ENCODE results near the gene NEURL1B. TPM values are rescaled to one million over a fixed set of nuclear protein-coding genes. Genes with fewer than 3 reads are reported as not detected.

NEURL1B gene
- total RNA-seq, 4 donors from 2014 or later, result 10.3 to 86.5 (median 17.8) TPM

DNA sequence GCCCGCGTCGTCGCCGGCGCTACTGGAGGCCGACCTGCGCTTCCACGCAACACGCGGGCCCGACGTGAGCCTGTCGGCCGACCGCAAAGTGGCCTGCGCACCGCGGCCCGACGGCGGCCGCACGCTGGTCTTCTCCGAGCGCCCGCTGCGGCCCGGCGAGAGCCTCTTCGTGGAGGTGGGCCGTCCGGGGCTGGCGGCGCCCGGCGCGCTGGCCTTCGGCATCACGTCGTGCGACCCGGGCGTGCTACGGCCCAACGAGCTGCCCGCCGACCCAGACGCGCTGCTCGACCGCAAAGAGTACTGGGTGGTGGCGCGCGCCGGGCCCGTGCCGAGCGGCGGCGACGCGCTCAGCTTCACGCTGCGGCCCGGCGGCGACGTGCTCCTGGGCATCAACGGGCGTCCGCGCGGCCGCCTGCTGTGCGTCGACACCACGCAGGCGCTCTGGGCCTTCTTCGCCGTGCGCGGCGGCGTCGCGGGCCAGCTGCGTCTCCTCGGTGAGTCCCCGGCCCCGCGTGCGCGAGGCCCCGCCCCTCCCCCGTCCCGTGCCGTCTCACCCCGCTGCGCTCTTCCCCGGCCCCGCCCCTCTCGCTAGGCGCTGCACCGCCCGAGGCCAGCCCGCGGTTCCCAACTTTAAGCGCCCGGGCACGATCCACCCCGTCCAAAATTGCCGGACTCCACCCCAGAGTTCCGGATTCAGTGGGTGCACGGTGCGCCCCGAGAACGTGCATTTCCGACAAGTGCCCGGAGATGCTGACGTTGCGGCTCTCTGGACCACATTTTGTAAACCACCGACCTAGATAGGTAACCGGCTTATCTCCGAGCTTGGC is 42.8 kb downstream of the NEURL1B start:
- ATAC-seq (ENCODE audit: low FRiP score), result no peak
- DNase-seq (ENCODE audit: low spot score), result no peak
- TF ChIP-seq, protein P1, sequence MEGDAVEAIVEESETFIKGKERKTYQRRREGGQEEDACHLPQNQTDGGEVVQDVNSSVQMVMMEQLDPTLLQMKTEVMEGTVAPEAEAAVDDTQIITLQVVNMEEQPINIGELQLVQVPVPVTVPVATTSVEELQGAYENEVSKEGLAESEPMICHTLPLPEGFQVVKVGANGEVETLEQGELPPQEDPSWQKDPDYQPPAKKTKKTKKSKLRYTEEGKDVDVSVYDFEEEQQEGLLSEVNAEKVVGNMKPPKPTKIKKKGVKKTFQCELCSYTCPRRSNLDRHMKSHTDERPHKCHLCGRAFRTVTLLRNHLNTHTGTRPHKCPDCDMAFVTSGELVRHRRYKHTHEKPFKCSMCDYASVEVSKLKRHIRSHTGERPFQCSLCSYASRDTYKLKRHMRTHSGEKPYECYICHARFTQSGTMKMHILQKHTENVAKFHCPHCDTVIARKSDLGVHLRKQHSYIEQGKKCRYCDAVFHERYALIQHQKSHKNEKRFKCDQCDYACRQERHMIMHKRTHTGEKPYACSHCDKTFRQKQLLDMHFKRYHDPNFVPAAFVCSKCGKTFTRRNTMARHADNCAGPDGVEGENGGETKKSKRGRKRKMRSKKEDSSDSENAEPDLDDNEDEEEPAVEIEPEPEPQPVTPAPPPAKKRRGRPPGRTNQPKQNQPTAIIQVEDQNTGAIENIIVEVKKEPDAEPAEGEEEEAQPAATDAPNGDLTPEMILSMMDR (IDR thresholded peaks at IDR 0.05), result no peak

DNA sequence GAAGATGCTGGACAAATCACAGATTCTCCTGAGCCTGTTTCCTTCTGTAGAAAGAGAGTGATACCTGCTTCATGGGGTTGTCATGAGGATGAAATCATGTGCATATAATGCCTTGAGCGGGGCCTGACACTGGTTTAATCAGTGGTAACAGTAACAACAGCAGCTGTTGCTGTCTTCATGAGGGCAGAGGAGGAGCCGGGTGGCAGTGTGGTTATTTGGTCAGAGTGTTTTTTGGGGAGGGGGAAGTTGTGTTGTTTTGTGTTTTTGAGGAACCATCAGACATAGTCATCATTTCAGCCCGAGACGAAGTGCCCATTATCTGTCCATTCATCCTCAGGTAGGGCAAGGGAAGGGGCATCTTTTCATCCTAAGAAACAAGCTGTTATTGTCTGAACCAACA is 44.0 kb downstream of the NEURL1B start:
- DNase-seq (ENCODE audit: low spot score), result no peak
- no peak for ATAC-seq (ENCODE audit: low FRiP score)
- TF ChIP-seq, protein P1 (IDR thresholded peaks at IDR 0.05), result no peak

DNA sequence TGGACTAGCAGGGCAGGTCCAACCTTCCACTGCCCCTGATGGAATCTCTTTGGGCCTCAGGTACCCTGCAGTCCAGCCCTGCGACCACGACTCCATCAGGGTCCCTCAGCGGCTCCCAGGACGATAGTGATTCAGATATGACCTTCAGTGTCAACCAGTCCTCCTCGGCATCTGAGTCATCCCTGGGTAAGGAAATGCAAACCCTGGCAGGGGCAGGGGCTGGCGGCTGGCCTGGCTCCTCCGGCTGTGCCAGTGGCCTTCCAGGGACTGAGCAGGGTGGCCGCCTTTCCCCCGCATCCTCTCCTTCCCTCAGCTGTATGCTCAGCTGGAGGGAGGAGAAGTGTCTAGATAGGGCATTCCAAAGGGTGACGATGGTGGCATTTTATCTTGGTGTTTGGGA is 45.0 kb downstream of the NEURL1B start:
- TF ChIP-seq, protein P1 (IDR thresholded peaks at IDR 0.05), result no peak
- DNase-seq (ENCODE audit: low spot score) (no peak), ATAC-seq (ENCODE audit: low FRiP score) (peak; percentile 17)

DNA sequence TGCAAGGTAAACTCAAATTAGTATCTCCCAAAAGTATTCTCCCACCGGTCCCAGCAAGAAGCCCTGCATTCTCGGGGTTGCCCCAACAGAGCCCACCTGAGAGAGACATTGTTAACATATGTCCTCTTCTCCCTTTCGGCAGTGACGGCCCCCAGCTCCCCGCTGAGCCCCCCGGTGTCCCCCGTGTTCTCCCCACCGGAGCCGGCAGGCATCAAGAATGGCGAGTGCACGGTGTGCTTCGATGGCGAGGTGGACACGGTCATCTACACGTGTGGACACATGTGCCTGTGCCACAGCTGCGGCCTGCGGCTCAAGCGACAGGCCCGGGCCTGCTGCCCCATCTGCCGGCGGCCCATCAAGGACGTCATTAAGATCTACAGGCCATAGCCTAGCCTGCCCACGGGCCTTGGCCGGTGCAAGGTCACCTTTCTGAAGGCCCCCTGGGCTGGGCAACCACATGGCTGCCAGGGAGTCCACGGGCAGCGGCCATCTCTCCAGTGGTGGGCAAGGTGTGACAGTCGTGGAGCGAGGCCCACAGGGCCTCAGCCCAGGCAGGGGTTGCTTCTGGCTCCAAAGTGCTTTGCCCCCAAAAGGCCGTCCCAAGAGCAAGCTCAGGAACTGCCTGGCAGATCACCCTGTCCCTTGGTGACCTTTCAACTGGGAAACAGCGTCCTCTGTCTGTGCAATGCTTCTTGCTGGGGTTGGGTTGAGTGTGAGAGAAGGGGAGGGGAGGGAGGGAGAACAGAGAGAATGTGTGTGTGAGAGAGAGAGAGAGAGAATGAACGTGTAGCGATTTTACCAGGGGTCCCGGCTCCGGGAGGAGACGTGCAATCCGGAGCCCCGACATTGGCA is 45.7 kb downstream of the NEURL1B start:
- ATAC-seq (ENCODE audit: low FRiP score) (no peak), DNase-seq (ENCODE audit: low spot score) (no peak)
- TF ChIP-seq, protein P1 (IDR thresholded peaks at IDR 0.05), result no peak

DNA sequence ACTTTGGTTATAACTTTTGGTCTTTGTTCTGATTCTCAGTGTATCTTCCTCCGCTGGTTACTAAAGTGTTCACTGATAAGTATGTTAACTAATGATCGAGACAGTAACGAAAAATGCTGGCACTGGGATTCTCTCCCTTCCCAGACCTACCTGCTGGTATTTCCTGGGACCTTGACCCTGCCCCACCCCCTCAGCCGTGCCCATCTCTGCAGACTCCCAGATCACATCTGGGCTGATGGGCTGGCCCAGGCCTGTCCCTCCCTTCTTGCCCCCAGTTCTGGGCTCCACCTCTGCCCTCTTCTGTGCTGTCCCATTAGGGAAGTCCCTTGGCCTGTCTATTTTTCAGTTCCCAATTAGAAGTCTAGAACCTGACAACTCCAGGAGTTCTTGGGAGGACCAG is 46.9 kb downstream of the NEURL1B start:
- TF ChIP-seq, protein P1 (IDR thresholded peaks at IDR 0.05), result no peak
- no peak for ATAC-seq (ENCODE audit: low FRiP score)
- DNase-seq (ENCODE audit: low spot score), result no peak

DNA sequence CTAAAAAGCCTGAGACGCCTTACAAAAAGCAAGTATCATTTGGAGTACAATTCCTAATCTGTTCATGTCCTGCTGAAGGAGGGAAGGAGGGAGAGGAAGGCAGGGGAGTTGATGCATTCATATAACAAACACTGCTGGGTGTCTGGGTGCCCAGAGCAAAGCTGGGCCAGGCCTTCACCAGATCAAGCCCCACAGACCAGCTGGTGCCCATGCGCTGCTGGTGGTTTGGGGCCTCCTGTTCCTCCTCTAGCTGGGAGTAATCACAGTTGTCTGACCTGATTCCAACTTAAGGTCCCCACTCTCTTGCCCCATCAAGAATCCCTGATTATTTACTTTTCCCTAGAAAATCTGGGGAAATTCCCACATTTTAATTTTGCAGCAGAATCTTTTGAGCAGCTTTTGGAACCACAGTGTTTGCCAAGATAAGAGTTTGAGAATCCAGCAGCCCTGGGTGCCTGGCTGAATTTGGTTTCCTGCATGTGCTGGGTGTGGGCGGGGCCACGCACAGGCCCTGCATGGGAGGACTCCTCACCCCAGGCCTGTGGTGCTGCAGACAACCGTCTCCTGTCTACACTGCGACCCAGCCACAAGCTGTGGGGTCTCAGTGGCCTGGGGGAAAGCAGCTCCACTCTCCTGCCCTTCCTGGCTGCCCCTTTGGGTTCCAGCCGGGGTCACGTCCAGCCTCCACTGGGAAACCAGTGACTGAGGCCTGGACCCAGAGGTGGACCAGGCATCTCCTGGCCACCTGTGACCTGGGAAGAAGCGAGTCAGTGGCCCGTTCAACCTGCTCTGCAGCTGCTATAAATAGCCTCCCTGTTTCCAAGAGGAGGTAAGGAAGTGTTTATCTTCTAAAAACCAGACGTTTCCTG is 47.5 kb downstream of the NEURL1B start:
- ATAC-seq (ENCODE audit: low FRiP score) (no peak), DNase-seq (ENCODE audit: low spot score) (no peak)
- TF ChIP-seq, protein P1 (IDR thresholded peaks at IDR 0.05), result no peak

All from omental fat pad (tissue), 4 donors.